H1 (cell line): Measurements from ENCODE around the gene SLC35F3. TPM values are rescaled to one million over a fixed set of nuclear protein-coding genes. Genes with fewer than 3 reads are reported as not detected.

Source experiments
- CTCF ChIA-PET: fragments of 300-600 bp; sonication (Branson Sonifier 250); formaldehyde crosslinking; loops from one replicate; lab custom pipeline; 2021; ENCODE audit not compliant: partially characterized antibody; lab: Charles Lee
- POLR2A ChIA-PET: fragments of 300-600 bp; sonication (Branson Sonifier 250); formaldehyde crosslinking; loops from one replicate; lab custom pipeline; 2021; ENCODE audit warnings: inconsistent platforms; ENCODE audit not compliant: partially characterized antibody; lab: Charles Lee
- DNase-seq, 2 experiments: peaks; one replicate each; pipeline versions ENCODE4 v3.0.0 to v3.0.0-alpha.2; 2010 to 2022; ENCODE audit warnings: low spot score in 2 of 2, low read depth in 1 of 2, mixed read lengths in 1 of 2
- FAIRE-seq: peaks from 2 replicates; lab custom pipeline; 2011; peaks lifted over from hg19 to GRCh38; lab: Jason Lieb, UNC
- H2AFZ ChIP-seq: 2 replicates; pipeline ENCODE4 v1.8.1; 2012; ENCODE audit warnings: low read length, inconsistent platforms
- H2AK5ac ChIP-seq: 2 replicates; pipeline ENCODE4 v1.6.1; 2013; ENCODE audit warnings: low read depth, low read length
- H2BK120ac ChIP-seq: replicated peaks from 2 replicates; pipeline ENCODE3; 2013; ENCODE audit warnings: low read depth, low read length, inconsistent platforms
- H2BK12ac ChIP-seq: 2 replicates; pipeline ENCODE4 v1.6.1; 2013; ENCODE audit warnings: low read depth, low read length
- H2BK15ac ChIP-seq: 2 replicates; pipeline ENCODE4 v1.6.1; 2013; ENCODE audit warnings: low read length
- H2BK20ac ChIP-seq: 2 replicates; pipeline ENCODE4 v1.6.1; 2013; ENCODE audit warnings: low read length
- H2BK5ac ChIP-seq: 2 replicates; pipeline ENCODE4 v1.6.1; 2013; ENCODE audit warnings: low read depth, low read length
- H3K14ac ChIP-seq: 2 replicates; pipeline ENCODE4 v1.6.1; 2013; ENCODE audit warnings: inconsistent platforms; ENCODE audit not compliant: insufficient read length
- H3K18ac ChIP-seq: 2 replicates; pipeline ENCODE4 v1.6.1; 2013; ENCODE audit warnings: low read length; ENCODE audit errors: extremely low read depth
- H3K23ac ChIP-seq: 2 replicates; pipeline ENCODE4 v1.6.1; 2013; ENCODE audit warnings: inconsistent platforms; ENCODE audit not compliant: insufficient read length
- H3K23me2 ChIP-seq: 2 replicates; pipeline ENCODE4 v1.6.1; 2013; ENCODE audit warnings: low read depth, low read length
- H3K27ac ChIP-seq: 2 replicates; pipeline ENCODE4 v1.6.1; 2011; ENCODE audit warnings: low read depth, low read length, inconsistent platforms
- H3K27me3 ChIP-seq, 4 experiments: replicated peaks in 1 of 4; 1 replicate in 1 of 4; 2 replicates in 3 of 4; pipeline versions ENCODE4 v1.6.1 to v1.8.1; 2011 to 2013; ENCODE audit warnings: low read length in 3 of 4, mild to moderate bottlenecking in 3 of 4, inconsistent platforms in 2 of 4, mixed read lengths in 2 of 4, moderate library complexity in 1 of 4; ENCODE audit not compliant: control insufficient read depth in 3 of 4, insufficient read depth in 3 of 4; ENCODE audit errors: extremely low read depth in 1 of 4
- H3K36me3 ChIP-seq, 4 experiments: 2 replicates each; pipeline versions ENCODE4 v1.6.1 to v1.8.1; 2011 to 2013; ENCODE audit warnings: mild to moderate bottlenecking in 4 of 4, low read length in 3 of 4, moderate library complexity in 2 of 4, control low read depth in 1 of 4, inconsistent platforms in 1 of 4; ENCODE audit not compliant: insufficient read depth in 4 of 4, control insufficient read depth in 2 of 4
- H3K4ac ChIP-seq: replicated peaks from 2 replicates; pipeline ENCODE3; 2013; ENCODE audit warnings: low read length, low read depth, mixed read lengths, inconsistent platforms; ENCODE audit not compliant: insufficient read length
- H3K4me1 ChIP-seq, 4 experiments: replicated peaks in 1 of 4; 1 replicate in 1 of 4; 2 replicates in 3 of 4; pipeline versions ENCODE4 v1.6.1 to v1.8.1; 2011 to 2013; ENCODE audit warnings: low read length in 3 of 4, inconsistent platforms in 2 of 4, mixed read lengths in 1 of 4; ENCODE audit not compliant: insufficient read depth in 4 of 4, control insufficient read depth in 3 of 4
- H3K4me2 ChIP-seq, 2 experiments: 2 replicates each; pipeline versions ENCODE4 v1.6.1 to v1.8.1; 2011 to 2013; ENCODE audit warnings: low read depth in 2 of 2, low read length in 2 of 2, control low read depth in 1 of 2, inconsistent platforms in 1 of 2, mild to moderate bottlenecking in 1 of 2; ENCODE audit not compliant: insufficient read depth in 1 of 2
- H3K4me3 ChIP-seq, 4 experiments: fragments of 200-600, 300-600 bp in 1 of 4; sonication (generic), shearing (Covaris generic), sonication (Bioruptor Twin) in 1 of 4; 2 replicates each; pipeline versions ENCODE4 v1.5.1 to v1.8.1; 2011 to 2016; ENCODE audit warnings: low read length in 4 of 4, low read depth in 3 of 4, control low read depth in 2 of 4, inconsistent platforms in 2 of 4, mild to moderate bottlenecking in 2 of 4, mixed read lengths in 1 of 4, moderate library complexity in 1 of 4; ENCODE audit not compliant: insufficient read depth in 2 of 4; ENCODE audit errors: extremely low read depth in 1 of 4
- H3K56ac ChIP-seq: replicated peaks from 2 replicates; pipeline ENCODE3; 2013; ENCODE audit warnings: low read depth, mild to moderate bottlenecking, mixed read lengths, low read length, inconsistent platforms; ENCODE audit not compliant: insufficient read length
- H3K79me1 ChIP-seq: 2 replicates; pipeline ENCODE4 v1.6.1; 2013; ENCODE audit warnings: low read depth, low read length, control low read depth
- H3K79me2 ChIP-seq, 2 experiments: 2 replicates each; pipeline versions ENCODE4 v1.6.1 to v1.8.1; 2012 to 2013; ENCODE audit warnings: low read length in 2 of 2, mild to moderate bottlenecking in 2 of 2, inconsistent platforms in 1 of 2; ENCODE audit not compliant: insufficient read depth in 2 of 2, control insufficient read depth in 1 of 2
- H3K9ac ChIP-seq, 4 experiments: replicated peaks in 1 of 4; 1 replicate in 1 of 4; 2 replicates in 3 of 4; pipeline versions ENCODE4 v1.6.1 to v1.8.1; 2011 to 2013; ENCODE audit warnings: low read depth in 3 of 4, low read length in 3 of 4, control low read depth in 2 of 4, mild to moderate bottlenecking in 2 of 4, moderate library complexity in 2 of 4, inconsistent platforms in 1 of 4; ENCODE audit errors: extremely low read depth in 1 of 4
- H3K9me3 ChIP-seq, 2 experiments: 2 replicates each; pipeline versions ENCODE4 v1.6.1 to v1.8.1; 2012 to 2013; ENCODE audit warnings: mild to moderate bottlenecking in 2 of 2, moderate library complexity in 2 of 2, control low read depth in 1 of 2, inconsistent platforms in 1 of 2, low read depth in 1 of 2, low read length in 1 of 2, mixed read lengths in 1 of 2; ENCODE audit not compliant: insufficient read depth in 2 of 2
- H4K20me1 ChIP-seq, 2 experiments: replicated peaks in 1 of 2; 2 replicates each; pipeline versions ENCODE3 to v1.8.1; 2011 to 2013; ENCODE audit warnings: inconsistent platforms in 2 of 2, low read length in 2 of 2, mild to moderate bottlenecking in 1 of 2; ENCODE audit not compliant: insufficient read depth in 2 of 2, control insufficient read depth in 1 of 2
- H4K5ac ChIP-seq: 2 replicates; pipeline ENCODE4 v1.6.1; 2013; ENCODE audit warnings: low read length, low read depth, mixed read lengths, inconsistent platforms; ENCODE audit not compliant: insufficient read length
- H4K8ac ChIP-seq: 2 replicates; pipeline ENCODE4 v1.8.0; 2013; ENCODE audit warnings: mild to moderate bottlenecking, moderate library complexity, low read length, inconsistent platforms; ENCODE audit not compliant: insufficient read depth; ENCODE audit errors: extremely low read depth
- H4K91ac ChIP-seq: replicated peaks from 2 replicates; pipeline ENCODE3; 2013; ENCODE audit warnings: low read length, mixed read lengths, inconsistent platforms; ENCODE audit not compliant: insufficient read length
- BCL11A ChIP-seq, 2 experiments: IDR thresholded peaks; one replicate each; pipeline ENCODE4 v1.6.1; 2011; ENCODE audit warnings: low read depth in 2 of 2, low read length in 2 of 2, mild to moderate bottlenecking in 2 of 2
- CHD2 ChIP-seq: IDR thresholded peaks from 2 replicates; pipeline ENCODE4 v1.6.1; 2012; ENCODE audit warnings: low read length, improper control_type of control experiment
- CREB1 ChIP-seq: IDR thresholded peaks from 2 replicates; pipeline ENCODE4 v1.6.1; 2012; ENCODE audit warnings: inconsistent platforms
- GTF2F1 ChIP-seq: IDR thresholded peaks from 2 replicates; pipeline ENCODE4 v1.6.1; 2012; ENCODE audit warnings: low read depth, low read length, improper control_type of control experiment, borderline replicate concordance
- HDAC2 ChIP-seq, 2 experiments: fragments of 300-600 bp in 1 of 2; sonication (generic) in 1 of 2; IDR thresholded peaks; 2 replicates each; pipeline ENCODE4 v1.6.1; 2011 to 2012; ENCODE audit warnings: low read depth in 2 of 2, low read length in 2 of 2, mild to moderate bottlenecking in 2 of 2, moderate library complexity in 2 of 2, borderline replicate concordance in 1 of 2, inconsistent platforms in 1 of 2
- KDM4A ChIP-seq: IDR thresholded peaks from one replicate; pipeline ENCODE4 v1.7.1; 2012; ENCODE audit warnings: low read depth, mild to moderate bottlenecking, moderate library complexity, low read length, inconsistent platforms; ENCODE audit not compliant: severe bottlenecking
- MAFK ChIP-seq: IDR thresholded peaks from 2 replicates; pipeline ENCODE4 v1.6.1; 2012; ENCODE audit warnings: low read depth, mild to moderate bottlenecking, improper control_type of control experiment, low read length
- PHF8 ChIP-seq: fragments of 200-600 bp; sonication (generic); conservative IDR thresholded peaks from 2 replicates; pipeline ENCODE4 v1.7.1; 2012; ENCODE audit warnings: low read depth, mild to moderate bottlenecking, inconsistent platforms, low read length, moderate library complexity
- POU5F1 ChIP-seq: IDR thresholded peaks from 2 replicates; pipeline ENCODE4 v1.6.1; 2011; ENCODE audit warnings: low read depth, mild to moderate bottlenecking, low read length, moderate library complexity
- SIN3A ChIP-seq, 2 experiments: IDR thresholded peaks in 1 of 2; conservative IDR thresholded peaks in 1 of 2; 2 replicates each; pipeline ENCODE4 v1.6.1; 2011 to 2012; ENCODE audit warnings: low read length in 2 of 2, improper control_type of control experiment in 1 of 2, low read depth in 1 of 2, mild to moderate bottlenecking in 1 of 2
- TBP ChIP-seq: IDR thresholded peaks from 2 replicates; pipeline ENCODE4 v1.6.1; 2011; ENCODE audit warnings: low read depth, low read length, improper control_type of control experiment
- YY1 ChIP-seq: IDR thresholded peaks from 2 replicates; pipeline ENCODE4 v1.6.1; 2011; ENCODE audit warnings: low read depth, mild to moderate bottlenecking, low read length
- WGBS, 2 experiments: shearing (Covaris generic) in 1 of 2; methylation state at CpG; one replicate each; pipeline versions ENCODE4 v1.1.6 to v1.1.7; 2013 to 2015; ENCODE audit warnings: low lambda C conversion rate in 2 of 2, mixed read lengths in 2 of 2, inconsistent platforms in 1 of 2, low coverage in 1 of 2, missing lambda C conversion rate in 1 of 2; ENCODE audit not compliant: insufficient replicate concordance in 2 of 2, insufficient coverage in 1 of 2, insufficient read length in 1 of 2; ENCODE audit errors: extremely low coverage in 1 of 2, missing lambda C conversion rate in 1 of 2; 5-methylcytosine and 5-hydroxymethylcytosine counted together
- polyA plus RNA-seq, 7 experiments: library from polyadenylated mRNA; depleted of rRNA in 3 of 7; stranded (reverse) in 5 of 7; unstranded in 2 of 7; fragments of >200 nt in 5 of 7; fragments of 200-250 nt in 2 of 7; gene quantifications; 1 replicate in 5 of 7; 2 replicates in 1 of 7; 4 replicates in 1 of 7; pipeline versions ENCODE4 v1.2.1 to v1.2.3, GENCODE V29; 2011 to 2013; ENCODE audit warnings: missing spikeins in 2 of 7, mixed read lengths in 2 of 7
- total RNA-seq: library from RNA; stranded (reverse); fragmentation: NEBNext Ultra II Directional; extraction: Animal tissue kit (Norgen Biotek cat#: 25700); gene quantifications from 2 replicates; pipeline ENCODE4 v1.2.1, GENCODE V29; 2021
- TF ChIP-seq, protein P1 (sequence below): IDR thresholded peaks from 2 replicates; pipeline ENCODE4 v1.6.1; 2011; ENCODE audit warnings: low read depth, mild to moderate bottlenecking, low read length; ENCODE audit not compliant: insufficient read depth

The SLC35F3 gene
- total and polyA plus RNA-seq, 2 of the 8 experiments (the other 6 are each of a cell fraction or from before 2014, with no cell fraction given), result 0.78 to 1.2 TPM

DNA sequence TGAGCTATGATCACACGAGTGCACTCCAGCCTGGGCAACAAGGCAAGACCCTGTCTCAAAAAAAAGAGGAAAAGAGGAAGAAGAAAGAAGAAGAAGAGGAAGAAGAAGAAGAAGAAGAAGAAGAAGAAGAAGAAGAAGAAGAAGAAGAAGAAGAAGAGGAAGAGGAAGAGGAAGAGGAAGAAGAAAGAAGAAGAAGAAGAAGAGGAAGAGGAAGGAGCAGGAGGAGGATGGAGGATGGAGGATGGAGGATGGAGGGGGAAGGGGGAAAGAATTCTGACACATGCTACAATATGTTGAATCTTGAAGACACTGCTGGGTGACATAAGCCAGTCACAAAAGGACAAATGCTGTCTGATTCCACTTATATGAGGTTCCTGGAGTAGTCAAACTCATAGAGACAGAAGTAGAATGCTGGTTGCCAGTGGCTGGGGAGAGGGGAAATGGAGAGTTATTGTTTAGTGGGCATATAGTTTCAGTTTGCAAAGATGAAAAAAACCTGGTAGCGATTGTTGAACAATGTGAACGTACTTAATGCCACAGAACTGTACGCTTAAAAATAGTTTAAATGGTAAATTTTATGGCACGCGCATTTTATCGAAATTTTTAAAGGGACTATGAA is 421.5 kb downstream of the SLC35F3 start:
- Histone ChIP-seq H3K4me2 (peak overlapping the region; percentile 4 to 57; a peak in 2 of 4 replicates), H2AFZ (peak overlapping the region; percentile 74), H3K4me1 (peaks cover 0 to 3% (median under 1%) of the 10 kb centered on the region in 4 experiments; a peak in 1 of 7 replicates), H4K5ac (no peak overlapping the region), H3K56ac (no peak overlapping the region), H3K23me2 (no peaks in the 10 kb centered on the region), H3K79me1 (no peaks in the 10 kb centered on the region), H3K4me3 (peak overlapping the region in 1 of 4 experiments; percentile 50; a peak in 1 of 8 replicates), H3K9ac (no peak overlapping the region), H3K79me2 (no peaks in the 10 kb centered on the region), H4K20me1 (no peaks in the 10 kb centered on the region), H2BK5ac (no peak overlapping the region), H3K27ac (no peak overlapping the region), H3K36me3 (no peaks in the 10 kb centered on the region), H3K14ac (no peak overlapping the region), H4K91ac (no peak overlapping the region), H3K9me3 (no peaks in the 10 kb centered on the region), H3K18ac (no peak overlapping the region), H2BK15ac (no peak overlapping the region), H4K8ac (no peak overlapping the region), H3K27me3 (no peaks in the 10 kb centered on the region), H2BK12ac (no peak overlapping the region), H2BK20ac (no peak overlapping the region), H2BK120ac (no peak overlapping the region), H2AK5ac (no peak overlapping the region), H3K23ac (no peak overlapping the region), H3K4ac (no peak overlapping the region)
- FAIRE-seq (no peak), DNase-seq (no peak)
- ChIA-PET POLR2A (no interaction called here), CTCF (interaction anchor here (0.7 to 9.1 kb wide), 20 partner anchors 11 to 219 kb away, joined by 3 to 146 read pairs (median 5); partner anchors contain the start of gene COA6)
- WGBS, 2 experiments, result 89 to 100% methylated on average over 3 to 7 of the region's 7 CpGs
- TF ChIP-seq GTF2F1 (no peak), CREB1 (no peak), PHF8 (no peak), CHD2 (no peak), TBP (no peak), KDM4A (no peak), SIN3A (conservative IDR thresholded peaks at IDR 0.05 in 1 of 2, IDR thresholded peaks at IDR 0.05 in 1 of 2; ENCODE audit: low read depth in 1 of 2, low read length in 2 of 2) (no peak), YY1 (no peak), POU5F1 (no peak), MAFK (no peak), BCL11A (IDR thresholded peaks at IDR 0.05; ENCODE audit: low read depth in 2 of 2, low read length in 2 of 2) (no peak), HDAC2 (IDR thresholded peaks at IDR 0.05; ENCODE audit: borderline replicate concordance in 1 of 2, low read depth in 2 of 2, low read length in 2 of 2) (no peak)
- TF ChIP-seq, protein P1, sequence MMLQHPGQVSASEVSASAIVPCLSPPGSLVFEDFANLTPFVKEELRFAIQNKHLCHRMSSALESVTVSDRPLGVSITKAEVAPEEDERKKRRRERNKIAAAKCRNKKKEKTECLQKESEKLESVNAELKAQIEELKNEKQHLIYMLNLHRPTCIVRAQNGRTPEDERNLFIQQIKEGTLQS, result no peak
